NCI-H2227 (cell line): ENCODE data around the gene NEK4.
A peak's percentile ranks its signal among the peaks of the same experiment; 100 is the strongest.

Source experiments
- DNase-seq: peaks from one replicate; lab custom pipeline; 2025; ENCODE audit not compliant: unreplicated experiment; lab: John Stamatoyannopoulos, UW

The NEK4 gene

GRCh38 chr3:52704611-52705437 lies 65.9 kb downstream of the NEK4 start:
- DNase-seq: no peak

GRCh38 chr3:52703341-52703740 lies 67.4 kb downstream of the NEK4 start:
- no peak for DNase-seq

- no peak for DNase-seq
Observed at GRCh38 chr3:52697632-52697965, 73.1 kb downstream of the NEK4 start.

GRCh38 chr3:52696830-52697631 lies 73.7 kb downstream of the NEK4 start:
- DNase-seq: no peak

GRCh38 chr3:52695798-52696671 lies 74.7 kb downstream of the NEK4 start:
- DNase-seq: no peak

GRCh38 chr3:52694528-52695189 lies 76.1 kb downstream of the NEK4 start:
- no peak for DNase-seq

GRCh38 chr3:52693071-52693470 lies 77.7 kb downstream of the NEK4 start:
- DNase-seq: no peak

- no peak for DNase-seq
Observed at GRCh38 chr3:52690560-52690959, 80.2 kb downstream of the NEK4 start.

- DNase-seq: no peak
Observed at GRCh38 chr3:52689151-52689550, 81.6 kb downstream of the NEK4 start.

- DNase-seq: no peak
Observed at GRCh38 chr3:52688266-52688665, 82.5 kb downstream of the NEK4 start.

GRCh38 chr3:52685709-52686691 lies 84.7 kb downstream of the NEK4 start, which contains the start of the genes GNL3 and PBRM1:
TSS of gene GNL3 (plus strand) at chr3:52686032. CDS start at chr3:52686093, 61 bp downstream.
TSS of gene PBRM1 (minus strand) at chr3:52685913.
- peak; percentile 96 for DNase-seq

GRCh38 chr3:52685285-52685708 lies 85.4 kb downstream of the NEK4 start:
- DNase-seq: peak; percentile 85

- no peak for DNase-seq
Observed at GRCh38 chr3:52684184-52684583, 86.6 kb downstream of the NEK4 start.

- no peak for DNase-seq
Observed at GRCh38 chr3:52683611-52684010, 87.1 kb downstream of the NEK4 start.

GRCh38 chr3:52682016-52682415 lies 88.7 kb downstream of the NEK4 start:
- peak; percentile 20 for DNase-seq

- DNase-seq: no peak
Observed at GRCh38 chr3:52681596-52681995, 89.1 kb downstream of the NEK4 start.

- no peak for DNase-seq
Observed at GRCh38 chr3:52679811-52680210, 90.9 kb downstream of the NEK4 start.

GRCh38 chr3:52679199-52679538 lies 91.6 kb downstream of the NEK4 start:
- no peak for DNase-seq
